ENCODE data around the gene ELAC1. TPM values are rescaled to one million over a fixed set of nuclear protein-coding genes. Genes with fewer than 3 reads are reported as not detected.

ELAC1 gene
- polyA plus RNA-seq, 12 donors: 5.0 to 14.6 (median 6.9) TPM; not detected in 1

DNA sequence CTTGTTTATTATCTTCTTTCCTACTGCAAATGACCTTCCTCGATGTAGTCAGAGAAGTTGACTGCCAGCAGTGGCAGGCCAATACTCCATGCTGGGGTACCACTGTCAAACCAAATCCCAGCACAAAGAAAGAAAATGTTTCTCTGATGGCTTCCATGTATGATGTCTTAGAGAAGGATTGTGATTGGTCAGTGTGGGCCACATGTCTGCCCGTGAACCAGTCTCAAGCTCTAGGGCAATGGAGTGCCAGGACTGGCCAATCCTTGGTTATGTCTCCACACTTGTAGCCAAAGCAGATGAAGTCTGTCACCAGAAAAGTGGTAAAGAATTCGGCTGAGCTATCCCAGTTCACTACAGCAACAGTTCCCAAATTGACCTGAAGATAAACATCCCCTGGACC, 44.6 kb downstream of the ELAC1 start:
- no peak for DNase-seq

DNA sequence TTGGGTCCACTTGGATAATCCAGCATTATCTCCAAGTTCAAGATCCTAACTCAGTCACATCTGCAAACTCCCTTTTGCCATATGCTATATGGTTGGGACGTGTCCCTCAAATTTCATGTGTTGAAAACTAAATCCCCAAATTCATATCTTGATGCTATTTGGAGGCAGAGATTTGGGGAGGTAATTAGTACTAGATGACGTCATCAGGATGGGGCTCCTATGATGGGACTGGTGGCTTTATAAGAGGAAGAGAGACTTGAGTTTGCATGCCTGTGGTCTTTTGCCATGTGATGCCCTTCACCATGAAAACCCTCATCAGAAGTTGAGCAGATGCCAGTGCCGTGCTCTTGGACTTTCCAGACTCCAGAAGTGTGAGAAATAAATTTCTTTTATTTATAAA, 45.4 kb downstream of the ELAC1 start:
- no peak for DNase-seq

GRCh38 chr18:51017140-51017879, 49.5 kb downstream of the ELAC1 start:
- DNase-seq: no peak

DNA sequence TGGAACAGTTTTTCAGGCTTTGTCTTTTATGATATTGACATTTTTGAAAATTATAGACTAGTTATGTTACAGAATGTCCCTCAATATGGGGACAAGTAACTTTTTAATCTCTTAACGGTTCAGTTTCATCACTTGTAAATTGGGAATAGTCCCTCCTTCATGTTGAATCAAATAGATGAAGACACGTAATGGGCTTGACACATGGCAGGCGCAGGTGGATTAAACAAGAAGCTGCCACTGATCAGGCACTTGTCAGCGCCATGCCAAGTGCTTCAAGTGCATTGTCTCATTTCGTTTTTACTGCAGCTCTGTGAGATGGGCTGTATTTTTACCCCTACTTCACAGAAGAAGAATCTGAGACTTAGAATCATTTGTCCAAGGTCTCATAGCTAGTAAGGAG, 52.7 kb downstream of the ELAC1 start:
- DNase-seq: no peak

- DNase-seq: no peak
Observed at GRCh38 chr18:51021226-51021965, 53.6 kb downstream of the ELAC1 start.

GRCh38 chr18:51025512-51025911, 57.7 kb downstream of the ELAC1 start:
- no peak for DNase-seq

DNA sequence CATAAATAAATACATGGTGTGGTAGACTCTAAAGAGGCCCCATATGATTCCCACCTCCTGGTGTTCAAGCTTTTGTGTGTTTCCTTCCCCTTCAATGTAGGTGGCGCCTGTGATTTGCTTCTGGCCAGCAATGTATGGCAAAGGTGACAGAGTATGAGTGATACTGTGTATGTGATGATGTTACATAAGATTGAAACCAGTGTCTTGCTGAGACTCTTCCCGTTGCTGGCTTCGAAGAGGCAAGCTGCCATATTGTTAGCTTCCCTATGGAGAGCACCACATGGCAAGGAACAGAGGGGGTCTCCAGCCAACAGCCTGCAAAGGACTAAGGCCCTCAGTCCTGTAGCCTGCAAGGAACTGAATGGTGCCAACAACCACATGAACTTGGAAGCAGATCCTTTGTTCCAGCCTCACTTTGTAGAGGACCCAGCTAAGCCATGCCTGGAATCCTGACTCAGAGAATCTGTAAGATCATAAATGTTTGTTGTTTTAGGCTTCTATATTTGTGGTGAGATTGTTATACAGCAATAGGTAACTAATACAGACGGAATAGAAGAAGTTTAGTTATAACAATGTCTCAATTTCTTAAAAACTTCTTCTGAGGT, 60.5 kb downstream of the ELAC1 start:
- DNase-seq: no peak

- no peak for DNase-seq
Observed at GRCh38 chr18:51029378-51029693, 61.5 kb downstream of the ELAC1 start.

DNA sequence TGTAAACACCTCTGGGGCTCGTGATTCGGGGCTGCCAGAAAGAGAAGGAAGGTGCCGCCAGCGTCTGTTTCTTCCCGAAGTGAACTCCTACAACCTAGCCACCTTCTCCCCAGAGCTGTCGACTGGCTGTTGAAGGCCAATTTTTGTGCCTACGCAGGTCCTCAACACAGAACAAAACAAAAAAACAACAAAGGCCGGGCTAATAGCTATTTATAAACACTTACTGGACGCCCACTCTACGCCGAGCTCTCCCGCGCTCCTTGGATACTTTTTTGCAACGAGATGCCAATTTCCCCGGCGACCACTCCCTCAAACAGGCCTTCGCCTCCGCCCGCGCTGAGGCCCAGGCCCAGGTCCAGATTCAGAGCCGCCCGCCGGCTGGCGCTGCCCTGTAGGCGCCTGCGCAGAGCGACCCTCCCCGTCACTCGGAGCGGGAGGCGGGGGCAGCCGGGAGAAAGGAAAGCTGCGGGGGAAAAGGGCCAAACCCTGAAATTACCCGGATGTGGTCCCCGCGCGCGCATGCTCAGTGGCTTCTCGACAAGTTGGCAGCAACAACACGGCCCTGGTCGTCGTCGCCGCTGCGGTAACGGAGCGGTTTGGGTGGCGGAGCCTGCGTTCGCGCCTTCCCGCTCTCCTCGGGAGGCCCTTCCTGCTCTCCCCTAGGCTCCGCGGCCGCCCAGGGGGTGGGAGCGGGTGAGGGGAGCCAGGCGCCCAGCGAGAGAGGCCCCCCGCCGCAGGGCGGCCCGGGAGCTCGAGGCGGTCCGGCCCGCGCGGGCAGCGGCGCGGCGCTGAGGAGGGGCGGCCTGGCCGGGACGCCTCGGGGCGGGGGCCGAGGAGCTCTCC, 62.1 kb downstream of the ELAC1 start, which contains the start of gene SMAD4:
Gene SMAD4 (plus strand): TSS at position 520 of the 843 bp plus-strand sequence. CDS start 16,834 bp downstream, outside the sequence.
- DNase-seq: peak; percentile 98

GRCh38 chr18:51030537-51031258, 62.9 kb downstream of the ELAC1 start:
- DNase-seq: peak; percentile 35

GRCh38 chr18:51032193-51032592, 64.4 kb downstream of the ELAC1 start:
- DNase-seq: no peak

GRCh38 chr18:51037230-51037629, 69.4 kb downstream of the ELAC1 start:
- DNase-seq: no peak

Other genes starting within 250 kb of the ELAC1 start
- gene MRO, start 148.0 kb upstream of the ELAC1 start, polyA plus RNA-seq (ENCODE audit: insufficient read length in 12 of 12): under 1 TPM in 10 of 12 donors, not detected in 2; 0.24 to 0.58 (median 0.37) TPM
- gene ME2, start 88.9 kb upstream of the ELAC1 start, polyA plus RNA-seq (ENCODE audit: insufficient read length in 12 of 12): 10 to 100 TPM in 11 of 12 donors, not detected in 1; 20.8 to 36.5 (median 32.4) TPM
- gene SMAD4, start 62.2 kb downstream of the ELAC1 start, polyA plus RNA-seq (ENCODE audit: insufficient read length in 12 of 12): 100 to 1,000 TPM in 8 of 12 donors, 10 to 100 TPM in 3, not detected in 1; 58.2 to 120 (median 108) TPM
- 10 to 100 TPM in 11 of 12 donors, not detected in 1; 21.3 to 53.6 (median 36.9) TPM for gene MEX3C, start 229.6 kb downstream of the ELAC1 start, polyA plus RNA-seq (ENCODE audit: insufficient read length in 12 of 12)